Amniotic epithelial cell (primary cell): ENCODE data around the gene FAM3D.

Source experiments
- DNase-seq: peaks from one replicate; pipeline ENCODE4 v3.0.0-alpha.2; 2010; ENCODE audit warnings: low read depth

The FAM3D gene

GRCh38 chr3:58627570-58627885 lies 39.0 kb downstream of the FAM3D start:
- DNase-seq: no peak

GRCh38 chr3:58626841-58627569 lies 39.6 kb downstream of the FAM3D start:
- no peak for DNase-seq

- peak; percentile 65 for DNase-seq
These were observed 41.3 kb downstream of the FAM3D start for GRCh38 chr3:58625196-58625824.

- DNase-seq: no peak
These were observed 42.0 kb downstream of the FAM3D start for GRCh38 chr3:58624550-58624949.

GRCh38 chr3:58623961-58624360 lies 42.6 kb downstream of the FAM3D start:
- DNase-seq: peak; percentile 26

- no peak for DNase-seq
These were observed 43.1 kb downstream of the FAM3D start for GRCh38 chr3:58623478-58623877.

- DNase-seq: no peak
These were observed 43.7 kb downstream of the FAM3D start for GRCh38 chr3:58622892-58623291.

- DNase-seq: no peak
These were observed 44.1 kb downstream of the FAM3D start for GRCh38 chr3:58622436-58622835.

- DNase-seq: no peak
These were observed 45.3 kb downstream of the FAM3D start for GRCh38 chr3:58621086-58621830.

GRCh38 chr3:58620421-58620820 lies 46.2 kb downstream of the FAM3D start:
- no peak for DNase-seq

GRCh38 chr3:58617338-58617761 lies 49.2 kb downstream of the FAM3D start:
- DNase-seq: no peak

GRCh38 chr3:58613236-58614132 lies 53.1 kb downstream of the FAM3D start:
- DNase-seq: no peak

- DNase-seq: no peak
These were observed 53.7 kb downstream of the FAM3D start for GRCh38 chr3:58612830-58613229.

- no peak for DNase-seq
These were observed 56.6 kb downstream of the FAM3D start for GRCh38 chr3:58609990-58610389.

- DNase-seq: no peak
These were observed 57.9 kb downstream of the FAM3D start for GRCh38 chr3:58608648-58609047.

GRCh38 chr3:58607816-58608215 lies 58.8 kb downstream of the FAM3D start:
- peak; percentile 26 for DNase-seq

GRCh38 chr3:58606693-58607092 lies 59.9 kb downstream of the FAM3D start:
- no peak for DNase-seq

- no peak for DNase-seq
These were observed 62.5 kb downstream of the FAM3D start for GRCh38 chr3:58604031-58604430.

GRCh38 chr3:58603606-58604005 lies 63.0 kb downstream of the FAM3D start:
- no peak for DNase-seq

GRCh38 chr3:58597770-58598310 lies 68.7 kb downstream of the FAM3D start:
- no peak for DNase-seq

- no peak for DNase-seq
These were observed 69.6 kb downstream of the FAM3D start for GRCh38 chr3:58596834-58597518.
